ENCODE data around the gene LMNTD2. TPM values are rescaled to one million over a fixed set of nuclear protein-coding genes. Genes with fewer than 3 reads are reported as not detected.
A peak's percentile ranks its signal among the peaks of the same experiment; 100 is the strongest.

The LMNTD2 gene
- total RNA-seq, 4 donors from 2014 or later = 0.14 to 2.2 (median 0.51) TPM; not detected in 1

DNA sequence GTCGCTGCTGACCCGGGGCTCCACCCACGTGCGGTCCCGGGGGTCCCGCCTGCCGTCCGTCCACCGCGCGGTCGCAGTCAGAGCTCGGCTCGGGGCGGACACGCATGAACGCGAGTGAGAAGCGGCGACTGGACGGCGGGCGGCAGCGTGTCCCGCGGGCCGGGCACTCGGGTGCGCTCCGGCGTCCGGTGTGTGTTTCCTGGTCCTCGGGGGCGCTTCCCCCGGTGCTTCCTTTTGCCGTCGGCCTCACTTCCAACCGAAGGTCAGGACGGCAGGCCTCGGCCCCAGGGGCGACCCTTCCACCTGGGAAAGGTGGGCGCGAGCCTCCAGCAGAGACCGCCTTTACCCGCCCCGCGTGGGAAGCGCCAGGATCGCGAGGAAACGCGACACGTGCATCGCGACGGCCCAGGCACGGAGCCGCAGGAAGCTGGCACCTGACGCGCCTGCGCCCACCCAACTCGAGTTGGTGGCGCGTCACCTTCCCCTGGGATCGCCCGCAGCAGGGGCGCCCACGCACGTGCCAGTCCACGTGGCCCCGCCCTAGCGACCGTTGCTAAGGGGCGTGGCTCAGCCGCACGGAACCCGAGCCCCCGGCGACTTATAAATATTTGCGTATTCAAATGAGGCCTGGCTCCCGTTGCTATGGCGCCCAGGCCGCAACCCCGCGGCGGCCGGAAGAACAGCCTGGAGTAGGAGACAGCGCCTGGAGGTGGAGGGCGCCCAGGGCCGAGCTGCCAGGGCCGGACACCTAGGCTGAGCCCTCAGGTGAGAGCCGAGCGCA is 23.5 kb downstream of the LMNTD2 start, which contains the start of gene LRRC56:
LRRC56 (plus strand) TSS at position 687 of the 781 bp plus-strand sequence. CDS start 3,158 bp downstream, outside the sequence.
- Histone ChIP-seq H3K9me3 (no peaks in the 10 kb centered on the region), H3K27me3 (peaks cover 0 to 9% of the 10 kb centered on the region in 2 donors), H3K36me3 (no peaks in the 10 kb centered on the region), H3K4me3 (peak within 1 kb of the TSS in 1 of 2 donors; percentile 14), H3K4me1 (peaks cover 0 to 9% of the 10 kb centered on the region in 2 donors), H3K27ac (no peak within 1 kb of the TSS)
- intact Hi-C loops (cut with DNase I; ENCODE audit: low total_unique reads) = no loop called here
- TF ChIP-seq, protein P1, sequence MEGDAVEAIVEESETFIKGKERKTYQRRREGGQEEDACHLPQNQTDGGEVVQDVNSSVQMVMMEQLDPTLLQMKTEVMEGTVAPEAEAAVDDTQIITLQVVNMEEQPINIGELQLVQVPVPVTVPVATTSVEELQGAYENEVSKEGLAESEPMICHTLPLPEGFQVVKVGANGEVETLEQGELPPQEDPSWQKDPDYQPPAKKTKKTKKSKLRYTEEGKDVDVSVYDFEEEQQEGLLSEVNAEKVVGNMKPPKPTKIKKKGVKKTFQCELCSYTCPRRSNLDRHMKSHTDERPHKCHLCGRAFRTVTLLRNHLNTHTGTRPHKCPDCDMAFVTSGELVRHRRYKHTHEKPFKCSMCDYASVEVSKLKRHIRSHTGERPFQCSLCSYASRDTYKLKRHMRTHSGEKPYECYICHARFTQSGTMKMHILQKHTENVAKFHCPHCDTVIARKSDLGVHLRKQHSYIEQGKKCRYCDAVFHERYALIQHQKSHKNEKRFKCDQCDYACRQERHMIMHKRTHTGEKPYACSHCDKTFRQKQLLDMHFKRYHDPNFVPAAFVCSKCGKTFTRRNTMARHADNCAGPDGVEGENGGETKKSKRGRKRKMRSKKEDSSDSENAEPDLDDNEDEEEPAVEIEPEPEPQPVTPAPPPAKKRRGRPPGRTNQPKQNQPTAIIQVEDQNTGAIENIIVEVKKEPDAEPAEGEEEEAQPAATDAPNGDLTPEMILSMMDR (IDR thresholded peaks at IDR 0.05) = no peak
- TF ChIP-seq POLR2A (IDR thresholded peaks at IDR 0.05) = no peak
- DNase-seq = peak; percentile 60 to 70

DNA sequence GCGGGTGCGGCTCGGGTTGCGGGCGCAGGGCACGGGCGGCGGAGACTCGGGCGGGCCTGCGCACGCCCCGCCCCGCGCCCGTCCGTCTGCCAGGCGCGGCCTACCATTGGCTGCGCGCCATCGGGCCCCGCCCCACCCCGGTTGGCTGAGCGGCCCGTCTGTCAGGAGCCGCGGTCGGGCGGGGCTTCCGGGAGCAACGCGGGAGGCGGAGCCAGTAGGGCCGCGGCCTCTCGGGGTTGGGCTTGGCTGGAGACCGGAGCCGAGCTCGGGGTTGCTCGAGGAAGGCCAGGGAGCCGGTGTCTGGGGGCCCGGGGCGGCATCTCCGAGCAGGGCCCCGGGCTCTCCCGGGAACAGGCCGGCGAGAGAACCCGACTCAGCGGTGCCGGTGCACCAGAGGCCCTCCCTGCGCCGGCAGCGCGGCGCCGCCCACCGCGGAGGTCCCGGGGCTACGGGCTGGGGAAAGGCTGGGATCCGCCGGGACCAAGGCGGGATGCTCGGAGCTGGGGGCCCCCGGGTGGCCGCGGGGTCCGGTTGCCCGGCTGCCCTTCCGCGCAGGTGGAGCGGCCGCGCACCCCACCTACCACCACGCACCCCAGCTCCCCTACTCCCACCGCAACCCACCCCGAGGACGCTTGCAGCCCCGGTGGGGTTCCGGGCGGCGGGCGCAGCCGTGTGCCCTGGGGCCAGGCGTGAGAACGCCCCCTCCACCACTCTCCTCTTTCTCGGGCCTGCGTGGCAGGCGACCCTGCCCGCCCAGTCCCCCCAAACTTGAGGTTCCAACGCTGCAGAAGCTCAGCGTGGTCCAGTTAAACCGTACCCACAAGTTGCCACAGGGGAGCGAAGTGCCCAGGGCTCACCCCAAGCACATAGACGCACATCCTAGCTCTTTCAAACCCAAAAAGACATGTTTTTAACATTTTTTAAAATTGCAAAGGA is 24.8 kb downstream of the LMNTD2 start, which contains the start of gene HRAS:
HRAS (minus strand) TSS at position 58 of the 936 bp plus-strand sequence.
- Histone ChIP-seq H3K4me3 (peak within 1 kb of the TSS; percentile 62 to 77), H3K27me3 (peaks cover 0 to 9% of the 10 kb centered on the region in 2 donors), H3K9me3 (no peaks in the 10 kb centered on the region), H3K4me1 (peaks cover 0 to 9% of the 10 kb centered on the region in 2 donors), H3K27ac (peak within 1 kb of the TSS; percentile 57 to 59), H3K36me3 (no peaks in the 10 kb centered on the region)
- intact Hi-C loops (cut with DNase I; ENCODE audit: low total_unique reads) = no loop called here
- DNase-seq = peak; percentile 91 to 93
- peak; percentile 64 to 66 for TF ChIP-seq POLR2A (IDR thresholded peaks at IDR 0.05)
- TF ChIP-seq, protein P1 (IDR thresholded peaks at IDR 0.05) = no peak

DNA sequence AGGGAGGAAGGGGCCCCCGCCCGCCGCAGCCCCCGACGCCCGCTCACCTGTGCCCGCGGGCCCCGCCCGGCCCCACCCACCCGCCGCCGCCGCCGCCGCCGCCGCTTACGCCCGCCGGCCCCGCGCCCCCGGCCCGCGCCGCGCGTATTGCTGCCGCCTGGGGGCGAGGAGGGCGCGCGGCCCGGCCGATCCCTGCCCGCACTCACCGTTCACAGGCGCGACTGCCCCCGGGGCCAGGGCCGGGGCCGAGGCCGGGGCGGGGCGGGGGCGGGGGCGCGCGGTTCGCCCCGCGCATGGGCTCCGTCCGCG is 25.4 kb downstream of the LMNTD2 start:
- DNase-seq = no peak
- intact Hi-C loops (cut with DNase I; ENCODE audit: low total_unique reads) = no loop called here
- TF ChIP-seq, protein P1 (IDR thresholded peaks at IDR 0.05) = peak in 1 of 4 experiments; percentile 33
- no peak for TF ChIP-seq POLR2A (IDR thresholded peaks at IDR 0.05)
- peak overlapping the region; percentile 62 to 77 for H3K4me3 ChIP-seq
- peaks cover 0 to 9% of the 10 kb centered on the region in 2 donors for H3K27me3 ChIP-seq
- peak overlapping the region in 1 of 2 donors; percentile 59 for H3K27ac ChIP-seq
- H3K9me3 ChIP-seq = no peaks in the 10 kb centered on the region
- H3K4me1 ChIP-seq = peaks cover 0 to 9% of the 10 kb centered on the region in 2 donors
- H3K36me3 ChIP-seq = no peaks in the 10 kb centered on the region

DNA sequence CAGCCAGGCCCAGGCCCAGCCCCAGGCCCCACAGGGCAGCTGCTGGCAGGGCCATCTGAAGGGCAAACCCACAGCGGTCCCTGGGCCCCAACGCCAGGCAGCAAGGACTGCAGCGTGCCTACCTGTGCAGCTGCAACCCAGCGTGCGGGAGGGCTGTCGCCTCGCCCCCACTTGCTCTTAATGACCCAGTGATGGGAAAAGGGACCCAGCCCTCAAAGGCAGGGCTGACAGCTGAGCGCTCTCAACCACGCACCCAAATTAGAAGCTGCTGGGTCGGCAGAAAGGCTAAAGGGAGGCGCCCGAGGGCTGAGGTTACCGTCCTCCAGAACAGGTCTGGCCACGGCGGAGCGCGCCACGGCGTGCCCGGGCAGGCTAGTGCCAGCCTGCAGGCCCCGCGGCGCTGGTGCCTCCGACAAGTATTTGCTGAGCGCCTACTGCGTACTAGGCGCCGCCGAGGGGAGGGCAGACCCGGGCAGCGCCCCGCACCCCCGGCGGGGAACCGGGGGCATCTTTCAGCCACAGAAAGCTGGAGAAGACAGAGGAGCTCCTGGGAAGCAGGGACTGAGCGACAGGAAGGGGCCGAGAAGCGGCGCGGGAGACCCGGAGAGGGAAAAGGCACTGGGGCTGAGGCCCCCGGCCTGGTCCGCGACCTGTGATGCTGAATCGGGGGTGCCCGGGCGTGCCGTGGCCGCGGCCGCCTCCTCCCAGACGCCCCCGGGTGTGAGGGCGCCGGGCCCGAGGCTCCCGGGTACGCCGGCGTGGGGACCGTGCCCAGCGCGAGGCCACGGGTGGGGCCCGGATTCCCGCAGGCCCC is 25.9 kb downstream of the LMNTD2 start:
- peak overlapping the region; percentile 62 to 77 for H3K4me3 ChIP-seq
- intact Hi-C loops (cut with DNase I; ENCODE audit: low total_unique reads) = no loop called here
- H3K9me3 ChIP-seq = no peaks in the 10 kb centered on the region
- no peaks in the 10 kb centered on the region for H3K36me3 ChIP-seq
- peak overlapping the region; percentile 55 to 59 for H3K27ac ChIP-seq
- TF ChIP-seq POLR2A (IDR thresholded peaks at IDR 0.05) = no peak
- TF ChIP-seq, protein P1 (IDR thresholded peaks at IDR 0.05) = no peak
- H3K4me1 ChIP-seq = peaks cover 0 to 9% of the 10 kb centered on the region in 2 donors
- peaks cover 0 to 9% of the 10 kb centered on the region in 2 donors for H3K27me3 ChIP-seq
- peak in 1 of 2 donors; percentile 35 for DNase-seq

Measured in uterus (tissue), 4 donors.